IMR-90 (cell line): ENCODE data around the gene NOD1. TPM values are rescaled to one million over a fixed set of nuclear protein-coding genes. Genes with fewer than 3 reads are reported as not detected.

Experiments
- ATAC-seq: fragments of 200-7000 bp; cut with Tn5 transposase; 2 replicates; pipeline ENCODE4 v1.9.1; 2020; ENCODE audit warnings: low read depth, mild to moderate bottlenecking, moderate library complexity
- BruUV-seq: library from RNA; stranded (reverse); fragments of 400-500 nt; replicated peaks from 2 replicates; lab custom pipeline; 2021; lab: Mats Ljungman, UMichigan
- CTCF ChIA-PET: fragments of 300-600 bp; formaldehyde crosslinking; extraction: SDS; loops from one replicate; lab custom pipeline; 2021; ENCODE audit warnings: antibody characterized with exemption; lab: Yijun Ruan, JAX
- POLR2A ChIA-PET: fragments of 300-600 bp; sonication (Branson Sonifier 250); formaldehyde crosslinking; loops from one replicate; lab custom pipeline; 2022; ENCODE audit warnings: antibody characterized with exemption; ENCODE audit not compliant: unreplicated experiment; lab: Charles Lee
- DNase-seq: peaks from one replicate; pipeline ENCODE4 v3.0.0; 2013
- H2AFZ ChIP-seq: replicated peaks from 2 replicates; pipeline ENCODE3; 2013; ENCODE audit warnings: low read length, mild to moderate bottlenecking; ENCODE audit not compliant: poor library complexity
- H2AK5ac ChIP-seq: 2 replicates; pipeline ENCODE4 v1.6.1; 2013; ENCODE audit warnings: low read depth, low read length, inconsistent platforms
- H2AK9ac ChIP-seq: replicated peaks from 2 replicates; pipeline ENCODE3; 2013; ENCODE audit warnings: mild to moderate bottlenecking, low read depth, low read length, moderate library complexity; ENCODE audit not compliant: poor library complexity
- H2BK120ac ChIP-seq: 2 replicates; pipeline ENCODE4 v1.6.1; 2013; ENCODE audit warnings: low read depth, low read length, inconsistent platforms
- H2BK15ac ChIP-seq: 3 replicates; pipeline ENCODE4 v1.6.1; 2013; ENCODE audit warnings: low read depth, low read length, inconsistent platforms
- H2BK20ac ChIP-seq: 2 replicates; pipeline ENCODE4 v1.6.1; 2013; ENCODE audit warnings: low read depth, mild to moderate bottlenecking, inconsistent platforms, low read length, moderate library complexity
- H2BK5ac ChIP-seq: 2 replicates; pipeline ENCODE4 v1.6.1; 2013; ENCODE audit warnings: mild to moderate bottlenecking, low read depth, low read length, inconsistent platforms; ENCODE audit not compliant: poor library complexity, severe bottlenecking
- H3K14ac ChIP-seq: replicated peaks from 2 replicates; pipeline ENCODE4 v1.6.1; 2013; ENCODE audit warnings: low read depth, low read length, inconsistent platforms
- H3K18ac ChIP-seq: 2 replicates; pipeline ENCODE4 v1.6.1; 2013; ENCODE audit warnings: low read depth, low read length, control low read depth
- H3K23ac ChIP-seq: 2 replicates; pipeline ENCODE4 v1.6.1; 2013; ENCODE audit warnings: low read depth, low read length, inconsistent platforms
- H3K27ac ChIP-seq: 2 replicates; pipeline ENCODE4 v1.5.1; 2013; ENCODE audit warnings: mild to moderate bottlenecking, control low read depth, low read length; ENCODE audit not compliant: insufficient read depth
- H3K27me3 ChIP-seq: 2 replicates; pipeline ENCODE4 v1.6.1; 2013; ENCODE audit warnings: low read length; ENCODE audit not compliant: control insufficient read depth, insufficient read depth
- H3K36me3 ChIP-seq: 2 replicates; pipeline ENCODE4 v1.6.1; 2013; ENCODE audit warnings: low read length, mixed read lengths; ENCODE audit not compliant: control insufficient read depth, insufficient read depth
- H3K4ac ChIP-seq: 2 replicates; pipeline ENCODE4 v1.6.1; 2013; ENCODE audit warnings: low read depth, low read length, inconsistent platforms
- H3K4me1 ChIP-seq: 2 replicates; pipeline ENCODE4 v1.6.1; 2013; ENCODE audit warnings: low read length, mixed read lengths; ENCODE audit not compliant: control insufficient read depth, insufficient read depth
- H3K4me2 ChIP-seq: 2 replicates; pipeline ENCODE4 v1.6.1; 2013; ENCODE audit warnings: low read depth, mild to moderate bottlenecking, control low read depth, low read length, moderate library complexity
- H3K4me3 ChIP-seq: 2 replicates; pipeline ENCODE4 v1.5.1; 2013; ENCODE audit warnings: low read depth, mild to moderate bottlenecking, control low read depth, low read length, moderate library complexity; ENCODE audit not compliant: insufficient read depth
- H3K56ac ChIP-seq: 2 replicates; pipeline ENCODE4 v1.6.1; 2013; ENCODE audit warnings: low read length, inconsistent platforms; ENCODE audit not compliant: insufficient read depth; ENCODE audit errors: extremely low read depth
- H3K79me1 ChIP-seq, 2 experiments: 2 replicates each; pipeline ENCODE4 v1.6.1; 2013; ENCODE audit warnings: low read length in 2 of 2, inconsistent platforms in 1 of 2, low read depth in 1 of 2
- H3K9ac ChIP-seq: 2 replicates; pipeline ENCODE4 v1.6.1; 2013; ENCODE audit warnings: low read depth, low read length, control low read depth
- H3K9me1 ChIP-seq: 2 replicates; pipeline ENCODE4 v1.6.1; 2013; ENCODE audit warnings: low read length, inconsistent platforms; ENCODE audit not compliant: insufficient read depth
- H3K9me3 ChIP-seq: 2 replicates; pipeline ENCODE4 v1.6.1; 2013; ENCODE audit warnings: low read length; ENCODE audit not compliant: control insufficient read depth, insufficient read depth
- H4K20me1 ChIP-seq: 2 replicates; pipeline ENCODE4 v1.6.1; 2013; ENCODE audit warnings: low read length, inconsistent platforms; ENCODE audit not compliant: insufficient read depth
- H4K5ac ChIP-seq: 2 replicates; pipeline ENCODE4 v1.6.1; 2013; ENCODE audit warnings: mild to moderate bottlenecking, low read depth, low read length, control low read depth
- H4K8ac ChIP-seq, 2 experiments: 2 replicates each; pipeline ENCODE4 v1.6.1; 2013; ENCODE audit warnings: low read depth in 2 of 2, low read length in 2 of 2, control low read depth in 1 of 2, inconsistent platforms in 1 of 2
- H4K91ac ChIP-seq: 2 replicates; pipeline ENCODE4 v1.6.1; 2013; ENCODE audit warnings: low read depth, low read length, inconsistent platforms; ENCODE audit not compliant: insufficient read depth
- ELK1 ChIP-seq: fragments of 150-350 bp; IDR thresholded peaks from 2 replicates; pipeline ENCODE4 v1.6.1; 2016; ENCODE audit warnings: low read depth, mild to moderate bottlenecking, low read length, moderate library complexity, borderline replicate concordance
- WGBS, 2 experiments: methylation state at CpG; one replicate each; pipeline versions ENCODE4 v1.1.5 to v1.1.7; 2013; ENCODE audit warnings: missing lambda C conversion rate in 2 of 2; ENCODE audit not compliant: insufficient read length in 1 of 2; ENCODE audit errors: extremely low coverage in 2 of 2; 5-methylcytosine and 5-hydroxymethylcytosine counted together
- dilution Hi-C: fragments of 300-500 bp; cut with HindIII; formaldehyde crosslinking; loops from one replicate; pipeline ENCODE4 v1.14.3; 2018; ENCODE audit warnings: low sequenced_read_pairs; ENCODE audit not compliant: unreplicated experiment
- in situ Hi-C: fragments of 300-500 bp; cut with MboI; formaldehyde crosslinking; loops from 3 replicates; pipeline ENCODE4 v1.14.3; 2019; ENCODE audit warnings: low sequenced_read_pairs, inconsistent platforms, mixed read lengths
- intact Hi-C: fragments of 100-400 bp; cut with micrococcal nuclease; formaldehyde crosslinking; loops from 2 replicates; pipeline ENCODE4 v1.10.0; 2022
- polyA plus RNA-seq, 3 experiments: library from polyadenylated mRNA; depleted of rRNA; stranded (reverse); fragments of >200 nt; gene quantifications; 2 replicates each; pipeline ENCODE4 v1.2.3, GENCODE V29; 2012; ENCODE audit warnings: low replicate concordance in 1 of 3
- total RNA-seq: library from RNA; depleted of rRNA; stranded (reverse); fragments of >200 nt; gene quantifications from 2 replicates; pipeline ENCODE4 v1.2.3, GENCODE V29; 2012

The NOD1 gene
- total and polyA plus RNA-seq, 2 of the 4 experiments (the other 2 are of a cell fraction), result 1.8 to 3.0 TPM

DNA sequence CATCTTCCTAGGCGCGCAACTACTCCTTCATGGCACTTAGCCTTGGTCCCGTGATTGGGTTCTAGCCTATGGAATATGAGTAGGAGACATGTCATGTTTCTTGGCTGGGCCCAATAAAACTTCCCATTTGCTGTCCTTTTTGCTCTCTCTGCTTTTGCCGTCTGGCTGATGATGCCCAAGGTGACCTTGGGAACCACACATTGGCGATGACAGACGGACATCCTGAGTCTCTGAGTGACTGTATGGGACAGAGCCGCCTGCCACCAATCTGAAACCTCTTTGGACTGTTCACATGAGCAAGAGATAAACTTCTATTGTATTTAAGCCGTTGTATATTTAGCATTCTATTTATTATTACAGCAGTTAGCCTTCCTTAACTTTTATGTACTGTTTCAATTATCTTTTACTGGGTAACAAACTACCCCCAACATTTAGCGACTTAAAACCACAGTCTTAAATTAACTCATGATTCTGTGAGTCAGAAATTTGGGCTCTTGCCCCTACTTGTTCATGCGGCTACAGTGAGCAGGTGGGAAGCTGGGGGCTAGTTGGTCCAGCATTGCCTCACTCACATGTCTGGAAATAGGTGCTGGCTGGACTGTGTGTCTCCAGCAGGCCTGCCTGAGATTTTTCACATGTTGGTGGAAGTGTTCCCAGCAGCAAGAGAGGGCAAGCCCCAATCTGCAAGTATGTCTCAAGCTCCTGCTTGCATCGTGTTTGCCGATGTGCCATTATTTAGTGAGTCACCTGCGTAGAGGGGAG lies 71.7 kb downstream of the NOD1 start:
- no TSS peak for BruUV-seq
- no peak overlapping the region for H2BK15ac ChIP-seq
- H3K4me3 ChIP-seq, result no peak overlapping the region
- no peaks in the 10 kb centered on the region; the same call in 1 of the 2 replicates for H3K27me3 ChIP-seq
- dilution Hi-C loops, result no loop called here
- no peak overlapping the region for H3K9ac ChIP-seq
- no peak for ATAC-seq
- in situ Hi-C loops, result no loop called here
- no peaks in the 10 kb centered on the region for H4K20me1 ChIP-seq
- no peak overlapping the region for H2AFZ ChIP-seq
- H4K8ac ChIP-seq, result no peak overlapping the region
- ChIA-PET CTCF (no interaction called here), POLR2A (interaction anchor here (0.6 kb wide), 1 partner anchor 80 kb away, joined by 4 read pairs; no protein-coding TSS in a partner anchor)
- H2AK5ac ChIP-seq, result no peak overlapping the region
- H3K4me1 ChIP-seq, result no peaks in the 10 kb centered on the region
- no peaks in the 10 kb centered on the region for H3K9me3 ChIP-seq
- intact Hi-C loops, result no loop called here
- no peak overlapping the region for H3K14ac ChIP-seq
- H3K23ac ChIP-seq, result no peak overlapping the region
- no peak overlapping the region for H4K91ac ChIP-seq
- TF ChIP-seq ELK1, result no peak
- no peak overlapping the region for H2BK20ac ChIP-seq
- H2BK5ac ChIP-seq, result no peak overlapping the region
- DNase-seq, result no peak
- no peak overlapping the region for H3K4ac ChIP-seq
- no peaks in the 10 kb centered on the region for H3K36me3 ChIP-seq
- no peak overlapping the region for H2BK120ac ChIP-seq
- H3K4me2 ChIP-seq, result no peak overlapping the region
- H3K9me1 ChIP-seq, result 0 out of 2 replicates have a peak, but pooled peaks cover 4% of the 10 kb centered on the region
- H3K56ac ChIP-seq, result no peak overlapping the region
- H3K18ac ChIP-seq, result no peak overlapping the region
- no peak overlapping the region for H4K5ac ChIP-seq
- no peaks in the 10 kb centered on the region for H3K79me1 ChIP-seq
- 80% methylated on average over 1 of the region's 13 CpGs; no CpG with 5 or more reads in 1 of the 2 experiments for WGBS, 2 experiments
- no peak overlapping the region for H3K27ac ChIP-seq
- H2AK9ac ChIP-seq, result no peak overlapping the region
